HEK293 (cell line): Measurements from ENCODE around the gene PPARG.

ENCODE experiments used
- CTCF ChIA-PET: fragments of 350-600 bp; formaldehyde crosslinking; extraction: SDS; loops from one replicate; lab custom pipeline; 2021; ENCODE audit warnings: antibody characterized with exemption; lab: Yijun Ruan, JAX
- POLR2A ChIA-PET: fragments of 300-600 bp; formaldehyde crosslinking; extraction: SDS; loops from one replicate; lab custom pipeline; 2020; ENCODE audit warnings: antibody characterized with exemption, inconsistent platforms; lab: Yijun Ruan, JAX
- H3K27ac ChIP-seq: fragments of 200-500 bp; sonication (Bioruptor generic); 2 replicates; pipeline ENCODE4 v1.5.1; 2014; ENCODE audit warnings: low read depth, low read length, control low read depth, inconsistent platforms; ENCODE audit errors: extremely low read depth
- H3K36me3 ChIP-seq, 2 experiments: fragments of 200-500 bp in 1 of 2; sonication (Bioruptor generic) in 1 of 2; 1 replicate in 1 of 2; 2 replicates in 1 of 2; pipeline ENCODE4 v1.5.1; 2014 to 2017; ENCODE audit warnings: inconsistent platforms in 2 of 2, low read length in 2 of 2; ENCODE audit not compliant: control insufficient read depth in 2 of 2, insufficient read depth in 1 of 2
- H3K4me1 ChIP-seq: fragments of 200-500 bp; sonication (Bioruptor generic); 2 replicates; pipeline ENCODE4 v1.5.1; 2014; ENCODE audit warnings: mild to moderate bottlenecking, low read length, inconsistent platforms; ENCODE audit not compliant: control insufficient read depth, insufficient read depth
- H3K4me3 ChIP-seq: 2 replicates; pipeline ENCODE4 v1.5.1; 2011; ENCODE audit warnings: low read depth, mild to moderate bottlenecking, control low read depth, low read length, moderate library complexity
- H3K9me3 ChIP-seq: fragments of 200-500 bp; sonication (Bioruptor generic); 2 replicates; pipeline ENCODE4 v1.5.1; 2014; ENCODE audit warnings: low read depth, low read length, inconsistent platforms; ENCODE audit not compliant: control insufficient read depth, insufficient read depth
- HOXA7 ChIP-seq: sonication (generic); formaldehyde crosslinking; IDR thresholded peaks from 2 replicates; pipeline ENCODE4 v1.8.1; 2022; ENCODE audit warnings: missing genetic modification reagents, borderline replicate concordance
- MEIS1 ChIP-seq: sonication (generic); formaldehyde crosslinking; IDR thresholded peaks from 2 replicates; pipeline ENCODE4 v1.8.1; 2022; ENCODE audit warnings: missing genetic modification reagents, mild to moderate bottlenecking, borderline replicate concordance
- MYNN ChIP-seq: fragments of 450-650 bp; formaldehyde crosslinking; IDR thresholded peaks from 2 replicates; pipeline ENCODE4 v1.5.1; 2016; ENCODE audit warnings: missing biosample characterization, missing genetic modification characterization, borderline replicate concordance
- OVOL3 ChIP-seq: fragments of 450-650 bp; formaldehyde crosslinking; IDR thresholded peaks from 2 replicates; pipeline ENCODE4 v1.5.1; 2016; ENCODE audit warnings: missing biosample characterization, missing genetic modification characterization
- PRDM1 ChIP-seq: fragments of 450-650 bp; formaldehyde crosslinking; IDR thresholded peaks from 2 replicates; pipeline ENCODE4; 2016; ENCODE audit warnings: missing biosample characterization, missing genetic modification characterization
- REPIN1 ChIP-seq: fragments of 450-650 bp; formaldehyde crosslinking; IDR thresholded peaks from 2 replicates; pipeline ENCODE4 v1.5.1; 2017; ENCODE audit warnings: missing biosample characterization, missing genetic modification characterization, low read depth
- ZBTB48 ChIP-seq: fragments of 450-650 bp; formaldehyde crosslinking; IDR thresholded peaks from 2 replicates; pipeline ENCODE4 v1.5.1; 2016; ENCODE audit warnings: missing biosample characterization, missing genetic modification characterization
- ZFHX2 ChIP-seq: fragments of 450-650 bp; formaldehyde crosslinking; conservative IDR thresholded peaks from 2 replicates; pipeline ENCODE4 v1.5.1; 2016; ENCODE audit warnings: missing biosample characterization, missing genetic modification characterization
- ZNF2 ChIP-seq: fragments of 450-650 bp; formaldehyde crosslinking; IDR thresholded peaks from 2 replicates; pipeline ENCODE4 v1.5.1; 2016; ENCODE audit warnings: missing biosample characterization, missing genetic modification characterization
- ZNF274 ChIP-seq, 2 experiments: fragments of 200-500 bp in 1 of 2; fragments of 450-650 bp in 1 of 2; sonication (Bioruptor generic) in 1 of 2; formaldehyde crosslinking in 1 of 2; IDR thresholded peaks; 2 replicates each; pipeline versions ENCODE4 v1.5.1 to v1.6.1; 2014 to 2016; ENCODE audit warnings: borderline replicate concordance in 1 of 2, inconsistent platforms in 1 of 2, low read length in 1 of 2, missing biosample characterization in 1 of 2, missing genetic modification characterization in 1 of 2
- ZNF621 ChIP-seq: fragments of 450-650 bp; formaldehyde crosslinking; IDR thresholded peaks from 2 replicates; pipeline ENCODE4 v1.5.1; 2017; ENCODE audit warnings: missing biosample characterization, missing genetic modification characterization
- ZNF664 ChIP-seq: fragments of 450-650 bp; formaldehyde crosslinking; IDR thresholded peaks from 2 replicates; pipeline ENCODE4 v1.5.1; 2016; ENCODE audit warnings: missing biosample characterization, missing genetic modification characterization
- ZNF785 ChIP-seq: fragments of 450-650 bp; formaldehyde crosslinking; IDR thresholded peaks from 2 replicates; pipeline ENCODE4 v1.5.1; 2016; ENCODE audit warnings: missing biosample characterization, missing genetic modification characterization
- ZNF843 ChIP-seq: fragments of 450-650 bp; formaldehyde crosslinking; IDR thresholded peaks from 2 replicates; pipeline ENCODE4 v1.5.1; 2016; ENCODE audit warnings: missing biosample characterization, missing genetic modification characterization
- TF ChIP-seq, protein P1 (sequence below): fragments of 450-650 bp; formaldehyde crosslinking; IDR thresholded peaks from 2 replicates; pipeline ENCODE4 v1.5.1; 2016; ENCODE audit warnings: missing biosample characterization, missing genetic modification characterization, borderline replicate concordance
- TF ChIP-seq, protein P2 (sequence below): fragments of 450-650 bp; formaldehyde crosslinking; IDR thresholded peaks from 2 replicates; pipeline ENCODE4 v1.5.1; 2016; ENCODE audit warnings: missing biosample characterization, missing genetic modification characterization
- TF ChIP-seq, protein P3 (sequence below): fragments of 450-650 bp; formaldehyde crosslinking; IDR thresholded peaks from 2 replicates; pipeline ENCODE4; 2016; ENCODE audit warnings: missing biosample characterization, missing genetic modification characterization

Gene PPARG

DNA sequence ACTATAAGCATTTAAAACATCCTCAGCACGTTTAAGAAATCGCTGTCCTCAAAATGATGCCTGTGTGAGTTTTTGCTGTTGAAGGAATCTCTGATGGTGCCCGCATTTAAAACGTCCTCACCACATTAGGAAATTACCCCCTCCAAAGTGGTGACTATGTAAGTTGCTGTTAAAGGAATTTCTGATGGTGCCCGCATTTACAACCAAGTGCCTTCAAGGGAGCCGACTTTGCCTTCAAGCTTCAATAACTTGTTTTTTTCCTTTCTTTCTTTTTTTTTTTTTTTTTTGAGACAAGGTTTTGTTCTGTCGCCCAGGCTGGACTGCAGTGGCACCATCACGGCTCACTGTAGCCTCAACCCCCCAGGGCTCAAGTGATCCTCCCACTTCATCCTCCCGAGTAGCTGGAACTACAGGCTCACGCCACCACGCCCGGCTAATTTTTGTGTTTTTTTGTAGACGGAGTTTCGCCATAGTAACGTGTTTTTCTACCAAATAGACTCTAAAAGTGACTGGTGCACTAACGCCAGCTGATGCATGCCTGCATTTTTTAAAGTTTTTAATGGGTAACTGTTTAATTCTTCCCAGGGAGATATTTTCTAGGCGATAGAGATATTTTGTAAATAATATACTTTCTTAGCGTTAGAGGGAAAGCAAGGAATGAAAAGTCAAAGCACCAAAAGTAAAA lies 176.4 kb downstream of the PPARG start:
- POLR2A ChIA-PET = interaction anchor here (0.6 to 0.7 kb wide), 2 partner anchors 244 to 299 kb away, joined by 3 to 4 read pairs; no protein-coding TSS in a partner anchor

DNA sequence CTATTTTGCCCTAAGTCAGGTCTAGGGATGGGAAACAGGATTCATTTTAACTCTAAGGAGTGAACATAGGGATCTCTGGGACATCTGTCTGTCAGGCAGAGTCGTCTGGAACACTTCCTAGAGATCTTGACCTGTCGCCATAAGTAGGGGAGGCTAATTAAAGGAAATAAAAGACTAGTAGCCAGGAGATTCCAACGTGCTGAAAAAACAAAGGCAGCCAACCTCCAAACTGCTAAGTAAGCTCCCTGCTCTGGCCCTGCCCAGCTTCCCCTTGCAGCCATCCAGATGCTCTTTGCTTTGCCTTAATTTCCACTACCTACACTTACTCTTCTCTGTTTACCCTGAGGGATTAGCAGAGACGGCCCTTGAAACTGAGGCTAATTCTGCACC lies 177.0 kb downstream of the PPARG start:
- TF ChIP-seq PRDM1 (no peak), ZNF2 (tag by site-specific recombination) (no peak), ZNF664 (tag by site-specific recombination) (no peak), ZNF843 (tag by site-specific recombination) (no peak), REPIN1 (tag by site-specific recombination) (no peak), ZNF274 (IDR thresholded peaks at IDR 0.05; ENCODE audit: low read length) (no peak), ZNF274 (tag by site-specific recombination; IDR thresholded peaks at IDR 0.05; ENCODE audit: borderline replicate concordance) (no peak), ZNF785 (no peak), ZFHX2 (tag by site-specific recombination) (no peak), MEIS1 (no peak), ZBTB48 (tag by site-specific recombination) (no peak), OVOL3 (tag by site-specific recombination) (no peak)
- TF ChIP-seq, protein P1, sequence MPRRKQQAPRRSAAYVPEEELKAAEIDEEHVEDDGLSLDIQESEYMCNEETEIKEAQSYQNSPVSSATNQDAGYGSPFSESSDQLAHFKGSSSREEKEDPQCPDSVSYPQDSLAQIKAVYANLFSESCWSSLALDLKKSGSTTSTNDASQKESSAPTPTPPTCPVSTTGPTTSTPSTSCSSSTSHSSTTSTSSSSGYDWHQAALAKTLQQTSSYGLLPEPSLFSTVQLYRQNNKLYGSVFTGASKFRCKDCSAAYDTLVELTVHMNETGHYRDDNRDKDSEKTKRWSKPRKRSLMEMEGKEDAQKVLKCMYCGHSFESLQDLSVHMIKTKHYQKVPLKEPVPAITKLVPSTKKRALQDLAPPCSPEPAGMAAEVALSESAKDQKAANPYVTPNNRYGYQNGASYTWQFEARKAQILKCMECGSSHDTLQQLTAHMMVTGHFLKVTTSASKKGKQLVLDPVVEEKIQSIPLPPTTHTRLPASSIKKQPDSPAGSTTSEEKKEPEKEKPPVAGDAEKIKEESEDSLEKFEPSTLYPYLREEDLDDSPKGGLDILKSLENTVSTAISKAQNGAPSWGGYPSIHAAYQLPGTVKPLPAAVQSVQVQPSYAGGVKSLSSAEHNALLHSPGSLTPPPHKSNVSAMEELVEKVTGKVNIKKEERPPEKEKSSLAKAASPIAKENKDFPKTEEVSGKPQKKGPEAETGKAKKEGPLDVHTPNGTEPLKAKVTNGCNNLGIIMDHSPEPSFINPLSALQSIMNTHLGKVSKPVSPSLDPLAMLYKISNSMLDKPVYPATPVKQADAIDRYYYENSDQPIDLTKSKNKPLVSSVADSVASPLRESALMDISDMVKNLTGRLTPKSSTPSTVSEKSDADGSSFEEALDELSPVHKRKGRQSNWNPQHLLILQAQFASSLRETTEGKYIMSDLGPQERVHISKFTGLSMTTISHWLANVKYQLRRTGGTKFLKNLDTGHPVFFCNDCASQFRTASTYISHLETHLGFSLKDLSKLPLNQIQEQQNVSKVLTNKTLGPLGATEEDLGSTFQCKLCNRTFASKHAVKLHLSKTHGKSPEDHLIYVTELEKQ (tag by site-specific recombination) = no peak
- TF ChIP-seq, protein P2, sequence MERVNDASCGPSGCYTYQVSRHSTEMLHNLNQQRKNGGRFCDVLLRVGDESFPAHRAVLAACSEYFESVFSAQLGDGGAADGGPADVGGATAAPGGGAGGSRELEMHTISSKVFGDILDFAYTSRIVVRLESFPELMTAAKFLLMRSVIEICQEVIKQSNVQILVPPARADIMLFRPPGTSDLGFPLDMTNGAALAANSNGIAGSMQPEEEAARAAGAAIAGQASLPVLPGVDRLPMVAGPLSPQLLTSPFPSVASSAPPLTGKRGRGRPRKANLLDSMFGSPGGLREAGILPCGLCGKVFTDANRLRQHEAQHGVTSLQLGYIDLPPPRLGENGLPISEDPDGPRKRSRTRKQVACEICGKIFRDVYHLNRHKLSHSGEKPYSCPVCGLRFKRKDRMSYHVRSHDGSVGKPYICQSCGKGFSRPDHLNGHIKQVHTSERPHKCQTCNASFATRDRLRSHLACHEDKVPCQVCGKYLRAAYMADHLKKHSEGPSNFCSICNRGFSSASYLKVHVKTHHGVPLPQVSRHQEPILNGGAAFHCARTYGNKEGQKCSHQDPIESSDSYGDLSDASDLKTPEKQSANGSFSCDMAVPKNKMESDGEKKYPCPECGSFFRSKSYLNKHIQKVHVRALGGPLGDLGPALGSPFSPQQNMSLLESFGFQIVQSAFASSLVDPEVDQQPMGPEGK (tag by site-specific recombination) = no peak
- TF ChIP-seq, protein P3, sequence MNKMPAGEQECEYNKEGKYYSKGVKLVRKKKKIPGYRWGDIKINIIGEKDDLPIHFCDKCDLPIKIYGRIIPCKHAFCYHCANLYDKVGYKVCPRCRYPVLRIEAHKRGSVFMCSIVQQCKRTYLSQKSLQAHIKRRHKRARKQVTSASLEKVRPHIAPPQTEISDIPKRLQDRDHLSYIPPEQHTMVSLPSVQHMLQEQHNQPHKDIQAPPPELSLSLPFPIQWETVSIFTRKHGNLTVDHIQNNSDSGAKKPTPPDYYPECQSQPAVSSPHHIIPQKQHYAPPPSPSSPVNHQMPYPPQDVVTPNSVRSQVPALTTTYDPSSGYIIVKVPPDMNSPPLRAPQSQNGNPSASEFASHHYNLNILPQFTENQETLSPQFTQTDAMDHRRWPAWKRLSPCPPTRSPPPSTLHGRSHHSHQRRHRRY = no peak
- POLR2A ChIA-PET = interaction anchor here (0.6 kb wide), 1 partner anchor 299 kb away, joined by 3 read pairs; no protein-coding TSS in a partner anchor
- Histone ChIP-seq H3K9me3 (no peaks in the 10 kb centered on the region), H3K27ac (no peak overlapping the region), H3K36me3 (no peaks in the 10 kb centered on the region), H3K4me1 (no peaks in the 10 kb centered on the region; the same call in 1 of the 2 replicates), H3K4me3 (no peak overlapping the region)
- CTCF ChIA-PET = interaction anchor here (0.6 kb wide), 1 partner anchor 278 kb away, joined by 4 read pairs; no protein-coding TSS in a partner anchor

More for the DNA sequence above, 176.4 kb downstream of the PPARG start:
- H3K36me3 ChIP-seq = no peaks in the 10 kb centered on the region
- TF ChIP-seq HOXA7 (CRISPR knock-in tag) (no peak), MYNN (no peak), ZNF621 (tag by site-specific recombination) (no peak)
- CTCF ChIA-PET = interaction anchor here (0.6 to 0.7 kb wide), 4 partner anchors 14 to 316 kb away, joined by 3 to 6 read pairs (median 4); no protein-coding TSS in a partner anchor
- no peaks in the 10 kb centered on the region for H3K9me3 ChIP-seq
- H3K4me3 ChIP-seq = no peak overlapping the region
- H3K4me1 ChIP-seq = no peaks in the 10 kb centered on the region
- H3K27ac ChIP-seq = no peak overlapping the region
